Breast epithelium (tissue), 3 donors: ENCODE results near the gene PASK.

Source experiments
- CTCF ChIP-seq, 3 donors: fragments of 450-650 bp; IDR thresholded peaks; one replicate each; pipeline ENCODE4 v1.5.1; 2016 to 2017; ENCODE audit warnings: antibody characterized with exemption in 3 of 3, mild to moderate bottlenecking in 3 of 3, moderate library complexity in 3 of 3
- POLR2A ChIP-seq: fragments of 450-650 bp; IDR thresholded peaks from one replicate; pipeline ENCODE4 v1.6.1; 2016; ENCODE audit warnings: antibody characterized with exemption, mild to moderate bottlenecking, moderate library complexity
- POLR2AphosphoS5 ChIP-seq, 3 donors: sonication (generic); formaldehyde crosslinking; IDR thresholded peaks; one replicate each; pipeline ENCODE4 v1.6.1; 2017; ENCODE audit warnings: antibody characterized with exemption in 3 of 3

DNA sequence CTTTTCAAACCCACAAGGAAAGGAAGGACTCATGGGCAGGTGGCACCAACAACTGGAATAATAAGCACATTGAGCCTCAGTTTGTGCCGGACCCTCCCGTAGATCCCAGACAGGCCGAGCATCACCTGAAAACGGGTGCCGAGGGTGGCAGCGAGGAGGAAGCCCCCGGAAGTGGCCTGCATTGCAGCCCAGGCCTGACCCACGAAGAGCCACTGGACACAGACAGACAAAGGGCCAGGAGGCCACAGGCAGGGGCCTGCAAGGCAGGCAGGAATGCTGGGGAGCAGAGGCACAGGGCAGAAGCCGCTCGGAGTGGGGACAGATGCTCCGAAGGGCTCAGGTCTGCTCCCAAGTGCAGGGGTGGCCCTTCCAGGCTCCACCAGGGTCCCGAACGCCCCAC lies 78.9 kb downstream of the PASK start:
- TF ChIP-seq POLR2A = no peak
- no peak for TF ChIP-seq CTCF (IDR thresholded peaks at IDR 0.05)
- TF ChIP-seq POLR2AphosphoS5 (IDR thresholded peaks at IDR 0.05) = no peak
